ENCODE measurements around the gene IFITM5.

DNA sequence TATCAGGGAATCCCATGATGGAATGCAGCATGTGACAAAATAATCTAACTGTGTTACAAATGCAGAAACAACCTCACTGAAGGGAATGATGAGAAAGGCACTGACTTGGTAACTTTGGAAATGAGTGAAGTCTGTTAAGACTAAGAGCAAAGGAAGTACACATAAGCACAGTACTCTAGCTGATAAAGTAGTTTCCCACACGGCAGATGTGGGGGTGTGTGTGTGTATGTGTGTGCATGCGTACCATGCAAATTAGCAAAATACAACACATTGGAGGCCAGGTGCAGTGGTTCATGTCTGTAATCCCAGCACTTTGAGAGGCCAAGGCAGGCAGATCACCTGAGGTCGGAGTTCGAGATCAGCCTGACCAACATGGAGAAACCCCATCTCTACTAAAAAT is 37.7 kb downstream of the IFITM5 start:
- TF ChIP-seq, protein P1, sequence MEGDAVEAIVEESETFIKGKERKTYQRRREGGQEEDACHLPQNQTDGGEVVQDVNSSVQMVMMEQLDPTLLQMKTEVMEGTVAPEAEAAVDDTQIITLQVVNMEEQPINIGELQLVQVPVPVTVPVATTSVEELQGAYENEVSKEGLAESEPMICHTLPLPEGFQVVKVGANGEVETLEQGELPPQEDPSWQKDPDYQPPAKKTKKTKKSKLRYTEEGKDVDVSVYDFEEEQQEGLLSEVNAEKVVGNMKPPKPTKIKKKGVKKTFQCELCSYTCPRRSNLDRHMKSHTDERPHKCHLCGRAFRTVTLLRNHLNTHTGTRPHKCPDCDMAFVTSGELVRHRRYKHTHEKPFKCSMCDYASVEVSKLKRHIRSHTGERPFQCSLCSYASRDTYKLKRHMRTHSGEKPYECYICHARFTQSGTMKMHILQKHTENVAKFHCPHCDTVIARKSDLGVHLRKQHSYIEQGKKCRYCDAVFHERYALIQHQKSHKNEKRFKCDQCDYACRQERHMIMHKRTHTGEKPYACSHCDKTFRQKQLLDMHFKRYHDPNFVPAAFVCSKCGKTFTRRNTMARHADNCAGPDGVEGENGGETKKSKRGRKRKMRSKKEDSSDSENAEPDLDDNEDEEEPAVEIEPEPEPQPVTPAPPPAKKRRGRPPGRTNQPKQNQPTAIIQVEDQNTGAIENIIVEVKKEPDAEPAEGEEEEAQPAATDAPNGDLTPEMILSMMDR (IDR thresholded peaks at IDR 0.05) = no peak
- TF ChIP-seq POLR2A (IDR thresholded peaks at IDR 0.05) = no peak

Data from thyroid gland (tissue), 4 donors.